BE2C (cell line): Measurements from ENCODE around the gene N4BP2L2. TPM values are rescaled to one million over a fixed set of nuclear protein-coding genes. Genes with fewer than 3 reads are reported as not detected.

ENCODE experiments used
- DNase-seq: peaks from one replicate; pipeline ENCODE4 v3.0.0-alpha.2; 2020
- H3K27me3 ChIP-seq: fragments of 250-450 bp; sonication (Bioruptor Pico); 2 replicates; pipeline ENCODE4 v1.5.1; 2020; ENCODE audit warnings: mild to moderate bottlenecking
- H3K36me3 ChIP-seq: fragments of 250-450 bp; sonication (Bioruptor Pico); 2 replicates; pipeline ENCODE4 v1.5.1; 2020; ENCODE audit warnings: mild to moderate bottlenecking
- H3K4me1 ChIP-seq: fragments of 250-450 bp; sonication (Bioruptor Pico); 2 replicates; pipeline ENCODE4 v1.5.1; 2020
- H3K4me3 ChIP-seq: 2 replicates; pipeline ENCODE4 v1.5.1; 2011; ENCODE audit warnings: low read depth, low read length
- H3K9me3 ChIP-seq: fragments of 250-450 bp; sonication (Bioruptor Pico); 2 replicates; pipeline ENCODE4 v1.5.1; 2020
- CTCF ChIP-seq: IDR thresholded peaks from 2 replicates; pipeline ENCODE4 v1.5.1; 2012; ENCODE audit warnings: mild to moderate bottlenecking, low read depth, low read length
- polyA plus RNA-seq: library from polyadenylated mRNA; unstranded; fragments of >200 nt; gene quantifications from one replicate; pipeline ENCODE4 v1.2.1, GENCODE V29; 2012; ENCODE audit warnings: low read depth, missing spikeins; ENCODE audit not compliant: insufficient read length, insufficient read depth

Gene N4BP2L2
- polyA plus RNA-seq: 44.5 TPM

- TF ChIP-seq CTCF: peak; percentile 32
- Histone ChIP-seq H3K4me3 (peak within 1 kb of the TSS; percentile 93), H3K9me3 (no peaks in the 10 kb centered on the region), H3K27me3 (no peaks in the 10 kb centered on the region), H3K36me3 (peaks cover 24% of the 10 kb centered on the region), H3K4me1 (no peaks in the 10 kb centered on the region; the same call in 1 of the 2 replicates)
- peak; percentile 93 for DNase-seq
These were observed at the start of gene N4BP2L2 for GRCh38 chr13:32538621-32539246. N4BP2L2 (minus strand) TSS chr13:32538795; CDS start chr13:32537027, 1,768 bp downstream.

- Histone ChIP-seq H3K36me3 (no peaks in the 10 kb centered on the region; the same call in 1 of the 2 replicates), H3K4me3 (peak overlapping the region; percentile 92), H3K4me1 (no peaks in the 10 kb centered on the region), H3K27me3 (no peaks in the 10 kb centered on the region), H3K9me3 (no peaks in the 10 kb centered on the region)
- no peak for TF ChIP-seq CTCF
- DNase-seq: no peak
These were observed 49.2 kb upstream of the N4BP2L2 start for GRCh38 chr13:32587811-32588170.

GRCh38 chr13:32587011-32587810 is 48.6 kb upstream of the N4BP2L2 start:
- Histone ChIP-seq H3K4me3 (peak overlapping the region; percentile 92), H3K4me1 (no peaks in the 10 kb centered on the region), H3K27me3 (no peaks in the 10 kb centered on the region), H3K9me3 (no peaks in the 10 kb centered on the region), H3K36me3 (no peaks in the 10 kb centered on the region; the same call in 1 of the 2 replicates)
- DNase-seq: peak; percentile 85
- no peak for TF ChIP-seq CTCF

DNA sequence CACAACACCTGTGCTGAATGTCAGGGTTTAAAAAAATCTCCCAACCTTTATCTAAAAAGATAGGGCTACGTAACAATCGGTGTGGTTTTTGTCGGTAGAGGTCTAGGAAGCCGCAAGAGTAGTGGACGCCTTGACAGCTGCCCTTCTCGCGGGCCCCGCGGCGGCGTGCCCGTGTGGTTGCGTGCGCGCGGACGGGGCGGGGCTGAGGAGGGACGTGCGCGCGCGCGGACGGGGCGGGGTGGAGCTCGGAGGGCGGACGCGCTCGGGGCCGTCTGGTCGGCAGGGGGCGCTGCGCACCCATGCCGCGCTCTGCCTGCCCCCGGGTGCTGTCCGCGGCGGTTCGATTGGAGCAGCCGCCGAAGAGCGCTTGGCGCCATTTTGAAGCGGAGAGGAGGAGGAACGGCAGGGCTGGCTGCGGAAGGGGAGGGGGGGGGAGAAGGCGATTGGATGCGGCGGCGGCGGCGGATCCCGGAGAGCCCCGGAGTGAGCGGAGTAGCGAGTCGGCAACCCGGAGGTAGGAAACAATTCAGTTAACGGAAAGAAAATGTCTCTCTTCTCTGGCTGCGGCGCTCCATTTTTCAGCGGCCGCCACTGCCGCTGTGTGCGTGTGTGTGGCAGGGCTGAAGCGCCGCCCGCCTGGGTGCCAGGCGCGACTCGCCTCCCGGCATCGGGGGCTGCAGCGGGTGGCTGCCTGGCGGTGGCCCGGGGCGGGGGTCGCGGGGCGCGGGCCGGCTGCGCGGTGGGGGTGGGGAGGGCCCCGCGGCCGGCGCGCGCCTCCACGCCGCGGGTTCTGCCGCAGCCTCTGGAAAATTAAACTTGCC is 47.7 kb upstream of the N4BP2L2 start, which contains the start of gene PDS5B:
PDS5B (plus strand) TSS at position 373 of the 821 bp plus-strand sequence. CDS start 62,321 bp downstream, outside the sequence.
- Histone ChIP-seq H3K4me3 (peak within 1 kb of the TSS; percentile 92), H3K27me3 (no peaks in the 10 kb centered on the region), H3K36me3 (no peaks in the 10 kb centered on the region; the same call in 1 of the 2 replicates), H3K4me1 (no peaks in the 10 kb centered on the region), H3K9me3 (no peaks in the 10 kb centered on the region)
- DNase-seq: peak; percentile 96
- peak; percentile 58 for TF ChIP-seq CTCF

- Histone ChIP-seq H3K36me3 (no peaks in the 10 kb centered on the region; the same call in 1 of the 2 replicates), H3K4me3 (peak overlapping the region; percentile 69), H3K9me3 (no peaks in the 10 kb centered on the region), H3K27me3 (no peaks in the 10 kb centered on the region), H3K4me1 (no peaks in the 10 kb centered on the region)
- TF ChIP-seq CTCF: no peak
- no peak for DNase-seq
These were observed 47.0 kb upstream of the N4BP2L2 start for GRCh38 chr13:32585550-32586079.
